CD4-positive, alpha-beta memory T cell (primary cell): ENCODE measurements around the gene CIB4. TPM values are rescaled to one million over a fixed set of nuclear protein-coding genes. Genes with fewer than 3 reads are reported as not detected.

ENCODE experiments used
- CTCF ChIA-PET: fragments of 350-600 bp; sonication (Branson Sonifier 250); formaldehyde crosslinking; loops from one replicate; lab custom pipeline; 2021; ENCODE audit warnings: inconsistent platforms; ENCODE audit not compliant: partially characterized antibody; lab: Charles Lee
- POLR2A ChIA-PET: fragments of 350-600 bp; sonication (Branson Sonifier 250); formaldehyde crosslinking; loops from one replicate; lab custom pipeline; 2021; ENCODE audit not compliant: partially characterized antibody; lab: Charles Lee
- DNase-seq, 5 donors: peaks; one replicate each; pipeline versions ENCODE4 v3.0.0 to v3.0.0-alpha.2; 2020 to 2022; ENCODE audit warnings: mixed read lengths in 1 of 5
- H3K27ac ChIP-seq: one replicate; pipeline ENCODE4 v1.7.0; 2013; ENCODE audit warnings: low read depth, low read length
- H3K27me3 ChIP-seq: 2 replicates; pipeline ENCODE4 v1.7.0; 2013; ENCODE audit warnings: mild to moderate bottlenecking, low read length, moderate library complexity; ENCODE audit not compliant: insufficient read depth
- H3K36me3 ChIP-seq: 2 replicates; pipeline ENCODE4 v1.7.0; 2013; ENCODE audit warnings: mild to moderate bottlenecking, low read length, moderate library complexity; ENCODE audit not compliant: insufficient read depth
- H3K4me1 ChIP-seq: 2 replicates; pipeline ENCODE4 v1.7.0; 2013; ENCODE audit warnings: mild to moderate bottlenecking, low read length, moderate library complexity; ENCODE audit not compliant: insufficient read depth
- H3K4me3 ChIP-seq, 2 donors: one replicate each; pipeline ENCODE4 v1.7.0; 2013; ENCODE audit warnings: low read length in 2 of 2, mild to moderate bottlenecking in 1 of 2
- H3K9me3 ChIP-seq, 2 donors: one replicate each; pipeline ENCODE4 v1.7.0; 2013; ENCODE audit warnings: low read length in 2 of 2, control low read depth in 1 of 2; ENCODE audit not compliant: control insufficient read depth in 1 of 2
- H3K27ac Mint-ChIP-seq, 7 donors: one replicate each; pipeline ENCODE4 v1.8.0; 2020 to 2021; ENCODE audit warnings: mixed read lengths in 7 of 7, mild to moderate bottlenecking in 6 of 7, inconsistent platforms in 3 of 7, moderate library complexity in 3 of 7
- H3K27me3 Mint-ChIP-seq, 2 donors: one replicate each; pipeline ENCODE4 v1.8.0; 2020 to 2021; ENCODE audit warnings: mixed read lengths in 2 of 2
- H3K36me3 Mint-ChIP-seq, 2 donors: one replicate each; pipeline ENCODE4 v1.8.0; 2020 to 2021; ENCODE audit warnings: mixed read lengths in 2 of 2, inconsistent platforms in 1 of 2, mild to moderate bottlenecking in 1 of 2
- H3K4me1 Mint-ChIP-seq, 4 donors: one replicate each; pipeline ENCODE4 v1.8.0; 2020 to 2021; ENCODE audit warnings: mixed read lengths in 4 of 4, mild to moderate bottlenecking in 1 of 4
- H3K4me3 Mint-ChIP-seq, 8 donors: one replicate each; pipeline ENCODE4 v1.8.0; 2020 to 2021; ENCODE audit warnings: mixed read lengths in 8 of 8, mild to moderate bottlenecking in 7 of 8, moderate library complexity in 6 of 8, inconsistent platforms in 3 of 8
- H3K9me3 Mint-ChIP-seq, 8 donors: one replicate each; pipeline ENCODE4 v1.8.0; 2020 to 2021; ENCODE audit warnings: mixed read lengths in 8 of 8, mild to moderate bottlenecking in 5 of 8, inconsistent platforms in 3 of 8, moderate library complexity in 1 of 8
- intact Hi-C: fragments of 100-400 bp; cut with micrococcal nuclease; formaldehyde crosslinking; loops from one replicate; pipeline ENCODE4 v1.15.1; 2023
- polyA plus RNA-seq, 2 donors: library from polyadenylated mRNA; unstranded; fragments of 300-500 nt; fragmentation: Illumina TruSeq; gene quantifications; one replicate each; pipeline ENCODE4 v1.2.3, GENCODE V29; 2021
- total RNA-seq, 2 experiments: library from RNA; stranded (reverse); gene quantifications; one replicate each; pipeline ENCODE4 v1.2.3, GENCODE V29; 2021

Gene CIB4
- total and polyA plus RNA-seq, 4 experiments from 2014 or later = not detected

DNA sequence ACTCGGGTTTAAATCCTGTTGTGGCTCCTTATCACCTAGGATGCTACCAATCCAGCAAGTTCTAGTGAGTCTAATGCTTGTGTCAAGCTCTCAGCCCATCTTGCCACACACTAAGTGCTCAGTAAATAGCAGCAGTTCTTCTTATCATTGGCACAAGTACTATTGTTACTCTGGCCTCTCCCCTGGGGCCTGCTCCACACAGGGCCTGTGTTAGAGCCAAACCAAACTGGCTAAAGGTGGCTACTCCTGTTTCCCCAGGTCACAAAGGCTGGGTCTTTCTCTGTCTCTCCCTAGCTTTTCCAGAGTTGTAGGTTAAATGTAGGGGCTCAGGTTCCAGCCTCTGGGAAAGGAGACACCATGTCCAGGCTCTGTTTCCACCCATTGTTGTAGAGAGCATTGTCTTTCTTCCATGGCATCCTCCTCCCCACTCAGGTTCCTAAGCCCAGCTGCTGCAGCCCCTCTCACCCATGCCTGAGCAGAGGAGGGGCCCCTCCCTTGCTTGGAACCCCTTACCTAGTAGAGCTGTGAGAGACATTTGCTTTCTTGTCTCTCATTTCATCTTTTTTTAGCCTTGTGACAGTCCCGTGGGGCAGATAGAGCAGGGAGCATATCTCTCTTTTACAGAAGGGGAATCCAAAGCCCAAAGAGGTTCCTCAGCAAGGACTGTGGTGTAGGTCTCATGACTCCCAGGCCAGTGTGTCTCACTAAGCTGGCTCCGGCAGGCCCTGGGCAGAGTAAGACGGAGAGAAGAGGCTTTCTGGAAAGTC, 106.9 kb downstream of the CIB4 start:
- H3K27me3 Mint-ChIP-seq = peaks cover 2 to 5% of the 10 kb centered on the region in 2 donors
- no peaks in the 10 kb centered on the region for H3K36me3 Mint-ChIP-seq
- Histone ChIP-seq H3K27ac (no peak overlapping the region), H3K27me3 (no peaks in the 10 kb centered on the region), H3K4me3 (no peak overlapping the region), H3K36me3 (no peaks in the 10 kb centered on the region), H3K4me1 (no peaks in the 10 kb centered on the region), H3K9me3 (no peaks in the 10 kb centered on the region)
- H3K4me1 Mint-ChIP-seq = no peaks in the 10 kb centered on the region
- intact Hi-C loops = no loop called here
- DNase-seq = no peak
- H3K4me3 Mint-ChIP-seq = no peak overlapping the region
- POLR2A ChIA-PET = no interaction called here
- peaks cover 0 to 1% (median 0%) of the 10 kb centered on the region in 8 donors for H3K9me3 Mint-ChIP-seq
- peak overlapping the region in 1 of 7 donors; percentile 10 for H3K27ac Mint-ChIP-seq
- CTCF ChIA-PET = interaction anchor here (1.7 kb wide), 1 partner anchor 43 kb away, joined by 5 read pairs; no protein-coding TSS in a partner anchor

DNA sequence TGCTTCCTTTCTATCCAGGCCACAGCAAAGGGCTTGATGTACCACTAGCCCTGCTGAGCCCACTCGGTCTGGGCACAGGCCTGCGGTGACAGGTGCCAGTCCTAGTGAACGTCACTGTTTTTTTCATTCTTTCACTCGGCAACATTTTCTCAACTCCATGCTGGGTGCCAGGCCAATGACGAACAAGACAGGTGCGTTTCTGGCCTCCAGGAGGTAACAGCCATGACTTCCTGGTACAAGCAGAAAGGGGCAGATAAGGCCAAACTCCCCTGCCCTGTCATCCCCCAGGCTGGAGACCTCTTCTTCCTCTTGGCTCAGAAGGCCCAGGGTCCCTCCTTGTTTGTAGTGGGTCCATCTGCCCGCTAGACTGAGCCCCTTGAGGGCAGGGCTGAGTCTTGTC, 107.5 kb downstream of the CIB4 start:
- H3K9me3 ChIP-seq = no peaks in the 10 kb centered on the region
- no peaks in the 10 kb centered on the region for H3K27me3 ChIP-seq
- H3K4me1 ChIP-seq = no peaks in the 10 kb centered on the region
- H3K4me3 ChIP-seq = no peak overlapping the region
- Mint-ChIP-seq H3K4me1 (no peaks in the 10 kb centered on the region), H3K9me3 (peaks cover 0 to 1% (median 0%) of the 10 kb centered on the region in 8 donors), H3K4me3 (no peak overlapping the region), H3K36me3 (no peaks in the 10 kb centered on the region), H3K27me3 (peaks cover 5% of the 10 kb centered on the region in 2 donors), H3K27ac (peak overlapping the region in 1 of 7 donors; percentile 10)
- POLR2A ChIA-PET = no interaction called here
- no peak overlapping the region for H3K27ac ChIP-seq
- no peak for DNase-seq
- intact Hi-C loops = no loop called here
- H3K36me3 ChIP-seq = no peaks in the 10 kb centered on the region
- CTCF ChIA-PET = interaction anchor here (1.7 kb wide), 1 partner anchor 44 kb away, joined by 5 read pairs; no protein-coding TSS in a partner anchor

DNA sequence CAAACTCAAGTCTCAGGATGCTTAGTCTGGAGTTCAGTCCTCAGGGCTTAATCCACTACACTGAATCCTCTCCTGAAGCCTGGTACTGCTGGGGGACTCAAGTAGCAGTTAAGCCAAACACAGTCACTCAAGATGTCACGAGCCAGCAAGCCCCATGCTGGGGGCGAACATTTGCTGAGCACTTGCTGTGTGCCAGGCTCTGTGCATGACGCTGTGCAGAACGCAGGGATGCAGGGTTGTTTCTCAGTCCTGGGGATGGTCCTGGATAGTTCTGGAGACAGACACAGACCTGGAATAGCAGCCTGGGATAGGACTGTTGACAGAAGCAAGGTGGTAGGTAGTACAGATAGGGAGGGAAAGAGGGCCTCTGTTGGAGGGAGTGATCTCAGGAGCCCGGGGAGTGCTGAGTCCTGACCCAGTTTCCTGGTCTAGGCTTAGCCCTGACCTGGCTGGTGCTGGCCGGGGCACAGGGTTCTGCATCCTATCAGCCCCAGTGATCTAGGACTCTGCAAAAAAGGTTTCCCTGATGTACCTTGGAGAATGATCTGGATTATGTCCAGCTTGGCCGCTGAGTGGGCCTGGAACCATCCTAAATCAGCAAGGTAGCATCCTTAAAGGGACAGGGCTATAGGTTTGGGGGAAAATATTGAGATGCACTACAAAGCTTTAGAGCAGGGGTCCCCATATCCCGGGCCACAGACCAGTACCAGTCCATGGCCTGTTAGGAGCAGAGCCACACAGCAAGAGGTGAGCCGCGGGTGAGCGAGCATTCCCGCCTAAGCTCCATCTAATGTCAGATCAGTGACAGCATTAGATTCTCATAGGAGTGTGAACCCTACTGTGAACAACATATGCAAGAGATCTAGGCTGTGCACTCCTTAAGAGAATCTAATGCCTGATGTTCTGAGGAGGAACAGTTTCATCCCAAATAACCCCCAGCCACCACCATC, 108.6 kb downstream of the CIB4 start:
- H3K9me3 Mint-ChIP-seq = peaks cover 0 to 1% (median 0%) of the 10 kb centered on the region in 8 donors
- no peaks in the 10 kb centered on the region for H3K36me3 Mint-ChIP-seq
- Histone ChIP-seq H3K27me3 (no peaks in the 10 kb centered on the region), H3K4me3 (no peak overlapping the region), H3K36me3 (no peaks in the 10 kb centered on the region), H3K9me3 (no peaks in the 10 kb centered on the region), H3K27ac (no peak overlapping the region), H3K4me1 (no peaks in the 10 kb centered on the region)
- peak overlapping the region in 2 of 7 donors; percentile 13 to 52 for H3K27ac Mint-ChIP-seq
- intact Hi-C loops = no loop called here
- no peak overlapping the region for H3K4me3 Mint-ChIP-seq
- no peak for DNase-seq
- ChIA-PET CTCF (no interaction called here), POLR2A (no interaction called here)
- peaks cover 5% of the 10 kb centered on the region in 2 donors for H3K27me3 Mint-ChIP-seq
- H3K4me1 Mint-ChIP-seq = no peaks in the 10 kb centered on the region

Other genes with a start within 250 kb of the CIB4 start
- not detected for gene DRC1, start 239.4 kb downstream of the CIB4 start, total RNA-seq
- gene DRC1, start 239.4 kb downstream of the CIB4 start, polyA plus RNA-seq = not detected
- gene OTOF, start 163.2 kb downstream of the CIB4 start, total RNA-seq = under 1 TPM; 0.84 to 0.91 TPM
- gene OTOF, start 163.2 kb downstream of the CIB4 start, polyA plus RNA-seq = under 1 TPM; 0.55 to 0.82 TPM
- not detected for gene KCNK3, start 51.4 kb upstream of the CIB4 start, total RNA-seq
- gene KCNK3, start 51.4 kb upstream of the CIB4 start, polyA plus RNA-seq = not detected
- gene SLC35F6, start 122.9 kb upstream of the CIB4 start, total RNA-seq = 10 to 100 TPM; 20.1 to 22.2 TPM
- 1 to 10 TPM; 4.8 to 6.9 TPM for gene SLC35F6, start 122.9 kb upstream of the CIB4 start, polyA plus RNA-seq
- gene CENPA, start 144.7 kb upstream of the CIB4 start, total RNA-seq = under 1 TPM in 1 of 2 experiments, not detected in 1; 0.32 TPM
- not detected for gene CENPA, start 144.7 kb upstream of the CIB4 start, polyA plus RNA-seq
- gene DPYSL5, start 206.8 kb upstream of the CIB4 start, total RNA-seq = not detected
- not detected for gene DPYSL5, start 206.8 kb upstream of the CIB4 start, polyA plus RNA-seq